Measurements from ENCODE around the gene TAGAP.
"Not testable (repeated sequence)": the region's sequence is repeated elsewhere in the genome, so short reads cannot be mapped to it uniquely, and the experiment has no call there.

Gene TAGAP

DNA sequence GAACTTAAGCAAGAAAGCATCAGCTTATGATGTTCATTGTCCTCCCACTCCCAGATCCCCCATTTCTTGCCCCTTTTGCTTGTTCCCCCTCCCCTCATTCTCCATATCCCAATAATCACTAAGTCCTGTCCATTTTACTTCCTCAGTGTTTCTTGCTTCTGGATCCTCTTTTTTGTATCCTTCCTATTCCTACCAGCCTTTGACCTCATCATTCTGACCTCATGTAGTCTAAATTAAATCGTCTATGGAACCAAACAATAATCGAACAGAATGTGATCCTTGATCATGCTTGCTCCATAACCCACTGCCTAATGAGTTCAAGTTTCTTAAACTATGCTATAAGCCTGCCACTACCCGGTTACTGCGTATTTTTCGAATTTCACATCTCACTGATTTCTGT is 39.4 kb downstream of the TAGAP start:
- no peak for DNase-seq

- no peak for DNase-seq
Measured at GRCh38 chr6:159004592-159004991, 40.2 kb downstream of the TAGAP start.

DNA sequence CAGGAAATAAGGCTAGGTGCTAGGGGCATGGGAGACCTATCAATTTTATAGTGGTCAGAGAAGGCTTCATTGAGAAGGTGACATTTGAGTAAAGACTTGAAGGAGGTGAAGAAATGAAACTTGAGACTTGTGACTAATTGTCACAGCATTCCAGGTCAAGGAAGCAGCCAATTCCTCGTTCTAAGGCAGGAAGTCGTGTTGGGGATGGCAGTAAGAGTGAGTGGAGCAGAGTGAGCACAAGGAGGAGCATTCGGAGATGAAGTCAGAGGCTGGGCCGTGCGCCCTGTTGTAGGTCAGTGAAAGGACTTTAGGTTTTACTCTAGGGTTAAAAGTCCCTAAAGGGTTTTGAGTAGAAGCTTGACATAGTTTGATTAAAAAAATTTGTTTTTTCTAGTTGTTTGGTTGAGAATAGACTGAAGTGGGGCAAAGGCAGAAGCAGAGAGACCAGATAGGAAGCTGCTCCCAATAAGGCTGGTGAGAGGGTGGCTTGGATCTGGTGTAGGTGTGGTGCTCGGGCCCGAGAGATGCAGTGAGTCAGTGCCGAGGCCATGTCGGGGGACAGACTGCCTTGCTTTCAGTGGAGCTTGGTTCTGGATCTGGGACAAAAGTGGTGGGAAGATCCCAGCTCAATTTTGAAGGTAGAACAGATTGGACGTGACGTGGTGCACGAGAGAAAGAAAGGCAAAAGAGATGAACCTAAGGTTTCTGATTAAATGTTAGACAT is 42.2 kb downstream of the TAGAP start:
- DNase-seq = no peak

DNA sequence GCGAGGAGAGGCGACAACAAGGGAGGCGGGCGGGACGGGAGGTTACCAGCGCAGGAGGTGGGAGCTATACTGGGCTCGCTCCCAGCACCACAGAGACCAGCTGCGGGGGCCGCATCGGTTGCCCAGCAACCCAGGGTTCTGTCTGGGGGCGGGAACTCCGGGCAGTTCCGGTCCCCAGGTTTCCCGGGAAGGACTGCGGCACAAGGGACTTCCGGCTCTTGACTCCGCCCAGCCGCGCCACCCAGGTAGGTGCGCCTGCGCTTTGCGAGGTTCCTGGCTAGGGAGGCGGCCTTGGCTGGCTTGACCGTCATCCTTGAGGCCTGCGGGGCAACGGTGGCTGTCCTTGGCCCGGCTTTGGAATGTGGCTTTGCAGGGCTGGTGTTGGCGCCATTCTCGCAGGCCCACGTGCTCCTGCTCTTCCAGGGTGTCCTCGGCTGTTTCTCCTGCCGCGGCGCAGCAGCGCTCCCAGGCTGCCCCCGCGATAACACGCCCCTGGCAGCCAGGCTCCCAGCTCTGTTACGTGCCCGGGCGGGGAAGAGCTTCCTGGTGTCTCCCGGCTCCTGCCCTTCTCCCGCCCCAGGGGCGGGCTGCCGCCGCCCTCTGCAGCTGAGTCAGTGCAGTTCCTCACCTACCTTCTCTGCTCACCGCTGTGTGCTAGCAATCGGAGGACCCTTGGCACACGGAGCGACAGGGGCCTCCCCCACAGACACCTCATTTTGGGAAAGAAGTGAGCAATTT is 45.0 kb downstream of the TAGAP start, which contains the start of gene RSPH3:
TSS of gene RSPH3 (minus strand) at position 537 of the 738 bp plus-strand sequence. CDS start 652 bp downstream, outside the sequence.
- peak; percentile 87 for DNase-seq

DNA sequence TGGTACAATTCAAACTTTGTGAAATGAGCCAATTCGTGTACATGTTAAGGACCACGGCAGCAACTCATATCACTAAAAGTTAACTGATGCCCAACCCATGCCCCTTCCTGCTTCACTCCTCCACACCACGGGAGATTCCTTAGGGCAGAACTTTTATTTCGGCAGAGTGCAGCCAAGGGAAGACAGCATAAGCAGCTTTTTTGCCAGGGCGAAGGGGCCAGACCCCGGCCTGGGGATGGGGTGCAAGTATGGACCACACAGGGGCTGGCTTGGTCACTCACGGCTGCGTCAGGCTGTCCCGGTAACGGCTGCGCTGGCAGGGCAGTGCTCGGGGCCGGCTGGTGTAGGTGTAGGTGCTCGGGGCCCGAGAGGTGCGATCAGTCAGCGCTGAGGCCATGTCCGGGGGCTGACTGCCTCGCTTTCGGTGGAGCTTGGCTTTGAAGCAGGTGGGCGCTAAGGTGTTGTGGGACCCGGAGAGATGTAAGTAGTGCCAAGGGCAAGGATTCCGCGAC is 45.6 kb downstream of the TAGAP start:
- no peak for DNase-seq

DNA sequence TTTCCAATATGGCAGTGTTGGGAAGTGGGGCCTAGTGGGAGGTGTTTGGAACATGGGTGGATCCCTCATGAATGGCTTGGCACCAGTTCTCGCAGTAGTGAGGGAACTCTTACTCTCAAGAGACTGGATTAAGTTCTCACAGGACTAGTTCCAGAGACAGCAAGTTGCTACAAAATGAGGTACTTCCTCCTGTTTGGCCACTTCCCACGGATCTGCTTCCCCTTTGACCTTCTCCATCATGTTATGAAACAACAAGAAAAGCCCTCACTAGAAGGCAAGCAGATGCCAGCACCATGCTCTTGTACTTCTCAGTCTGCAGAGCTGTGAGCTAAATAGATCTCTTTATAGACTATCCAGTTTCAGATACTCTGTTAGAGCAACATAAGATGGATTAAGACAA is 47.9 kb downstream of the TAGAP start:
- no peak for DNase-seq

- DNase-seq = no peak
Measured at GRCh38 chr6:158993639-158994038, 51.2 kb downstream of the TAGAP start.

DNA sequence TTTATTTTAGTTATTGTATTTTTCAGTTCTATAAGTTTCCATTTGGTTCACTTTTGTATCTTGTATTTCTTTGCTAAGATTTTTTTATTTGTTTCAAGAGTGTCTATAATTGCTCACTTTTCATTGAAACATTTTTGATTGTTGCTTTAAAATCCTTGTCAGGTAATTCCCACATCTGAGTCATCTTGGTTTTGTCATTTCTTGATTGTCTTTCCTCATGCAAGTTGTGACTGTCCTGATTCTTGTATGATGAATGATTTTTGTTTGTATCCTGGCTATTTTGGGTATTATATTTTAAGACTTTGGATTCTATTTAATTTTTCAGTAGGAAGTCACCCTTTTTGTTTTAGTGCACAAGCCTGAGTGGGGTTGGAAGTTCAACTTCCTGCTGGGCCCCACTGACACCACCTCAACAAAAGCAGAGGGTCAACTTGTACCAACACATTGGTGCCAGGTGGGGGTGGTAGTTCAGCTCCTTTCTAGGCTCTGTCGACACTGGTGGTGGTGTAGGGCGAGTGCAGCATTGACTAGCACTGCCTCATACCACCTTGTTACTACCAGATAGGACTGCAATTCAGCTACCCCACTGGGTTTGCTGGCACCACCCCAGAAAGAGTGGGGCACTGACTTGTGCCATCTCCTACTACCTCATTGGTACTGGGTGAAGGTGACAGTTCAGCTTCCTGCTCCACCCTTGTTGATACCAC is 53.6 kb downstream of the TAGAP start:
- no peak for DNase-seq

- DNase-seq = not testable (repeated sequence)
Measured at GRCh38 chr6:158989711-158990110, 55.1 kb downstream of the TAGAP start.

DNA sequence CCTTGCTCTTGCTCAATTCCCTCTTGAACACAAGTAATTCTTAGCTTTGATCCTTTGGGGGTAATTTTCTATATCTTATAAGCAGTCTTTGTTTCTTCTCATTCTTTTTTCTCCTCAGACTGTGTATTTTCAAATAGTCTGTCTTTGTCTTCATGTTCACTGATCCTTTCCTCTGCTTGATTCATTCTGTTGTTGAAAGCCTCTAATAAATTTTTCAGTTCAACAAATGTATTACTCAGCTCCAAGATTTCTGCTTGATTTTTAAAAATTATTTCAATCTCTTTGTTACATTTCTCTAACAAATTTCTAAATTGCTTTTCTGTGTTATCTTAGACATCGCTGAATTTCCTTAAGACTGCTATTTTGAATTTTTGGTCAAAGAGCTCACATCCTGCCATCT is 56.3 kb downstream of the TAGAP start:
- DNase-seq = no peak

- no peak for DNase-seq
Measured at GRCh38 chr6:158987657-158988056, 57.1 kb downstream of the TAGAP start.
